Calu3 (cell line): ENCODE data around the gene STOX2. TPM values are rescaled to one million over a fixed set of nuclear protein-coding genes. Genes with fewer than 3 reads are reported as not detected.

Source experiments
- BruUV-seq: library from RNA; stranded (reverse); fragments of 400-500 nt; replicated peaks from 2 replicates; lab custom pipeline; 2021; lab: Mats Ljungman, UMichigan
- CTCF ChIA-PET: fragments of 300-600 bp; sonication (Branson Sonifier 250); formaldehyde crosslinking; loops from one replicate; lab custom pipeline; 2022; ENCODE audit warnings: antibody characterized with exemption; lab: Charles Lee
- DNase-seq: peaks from one replicate; pipeline ENCODE4 v3.0.0; 2022
- H3K27ac Mint-ChIP-seq: one replicate; pipeline ENCODE4 v1.8.0; 2022; ENCODE audit warnings: mixed read lengths; ENCODE audit not compliant: unreplicated experiment
- H3K27me3 Mint-ChIP-seq: one replicate; pipeline ENCODE4 v1.8.0; 2022; ENCODE audit warnings: mixed read lengths; ENCODE audit not compliant: unreplicated experiment
- H3K36me3 Mint-ChIP-seq: one replicate; pipeline ENCODE4 v1.8.0; 2022; ENCODE audit warnings: mild to moderate bottlenecking, moderate library complexity, mixed read lengths; ENCODE audit not compliant: insufficient read depth, unreplicated experiment
- H3K4me1 Mint-ChIP-seq: one replicate; pipeline ENCODE4 v1.8.0; 2022; ENCODE audit warnings: mild to moderate bottlenecking, low read depth, mixed read lengths; ENCODE audit not compliant: unreplicated experiment
- H3K4me3 Mint-ChIP-seq: one replicate; pipeline ENCODE4 v1.8.0; 2022; ENCODE audit warnings: mild to moderate bottlenecking, low read depth, moderate library complexity, mixed read lengths; ENCODE audit not compliant: unreplicated experiment
- H3K9me3 Mint-ChIP-seq: one replicate; pipeline ENCODE4 v1.8.0; 2022; ENCODE audit warnings: low read depth, mixed read lengths; ENCODE audit not compliant: unreplicated experiment
- intact Hi-C: fragments of 100-400 bp; cut with micrococcal nuclease; formaldehyde crosslinking; loops from one replicate; pipeline ENCODE4 v1.10.0; 2022; ENCODE audit not compliant: unreplicated experiment
- total RNA-seq: library from RNA; stranded (reverse); gene quantifications from 2 replicates; pipeline ENCODE4 v1.2.3, GENCODE V29; 2022
- TF ChIP-seq, protein P1 (sequence below): fragments of 200-600 bp; IDR thresholded peaks from one replicate; pipeline ENCODE4 v1.8.0; 2022; ENCODE audit warnings: antibody characterized with exemption; ENCODE audit not compliant: unreplicated experiment

The STOX2 gene
- total RNA-seq, 1 experiment from 2014 or later: 10.0 TPM

DNA sequence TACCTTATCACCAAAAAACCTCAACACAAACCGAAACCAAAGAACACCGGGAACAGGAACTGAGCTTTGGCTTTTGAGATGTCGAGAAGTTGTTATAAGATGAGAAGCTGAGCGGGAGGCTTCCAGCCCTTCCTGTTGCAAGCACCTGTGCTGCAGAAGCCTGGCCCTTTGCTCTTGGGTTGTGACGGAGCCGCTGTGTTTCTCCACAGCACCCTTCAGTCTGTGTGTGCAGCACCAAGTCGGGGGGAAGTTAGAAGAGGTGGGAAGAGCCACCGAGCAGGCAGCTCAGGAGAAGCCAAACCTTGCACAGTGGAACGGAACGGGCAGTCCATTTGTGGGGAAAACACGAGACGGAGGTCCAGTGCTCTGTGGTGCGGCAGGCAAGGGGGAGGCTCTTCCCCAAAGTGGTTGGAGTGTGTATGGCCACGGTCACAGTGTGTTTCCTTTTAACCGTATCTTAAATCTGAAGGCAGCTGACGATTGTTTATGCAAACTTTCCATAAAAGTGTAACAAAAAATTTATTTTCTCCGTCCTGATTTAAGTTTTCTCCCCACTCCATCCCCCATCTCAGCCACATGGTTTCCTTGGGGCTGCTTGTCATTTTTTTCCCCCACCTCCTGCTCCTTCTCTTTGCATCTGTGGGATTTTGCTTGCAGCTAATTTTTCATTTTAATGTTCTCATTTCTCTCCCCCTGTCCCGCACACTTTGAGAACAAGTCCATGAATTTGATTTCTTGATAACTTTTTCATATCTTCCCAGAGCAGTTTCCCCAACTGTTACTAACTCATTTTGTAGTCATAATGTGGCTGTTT is 123.7 kb downstream of the STOX2 start:
- CTCF ChIA-PET: no interaction called here
- H3K27me3 Mint-ChIP-seq: peaks cover 21% of the 10 kb centered on the region
- peak; percentile 6 for DNase-seq
- no peaks in the 10 kb centered on the region for H3K36me3 Mint-ChIP-seq
- intact Hi-C loops: no loop called here
- no peaks in the 10 kb centered on the region for H3K9me3 Mint-ChIP-seq
- no peak overlapping the region for H3K27ac Mint-ChIP-seq
- TF ChIP-seq, protein P1, sequence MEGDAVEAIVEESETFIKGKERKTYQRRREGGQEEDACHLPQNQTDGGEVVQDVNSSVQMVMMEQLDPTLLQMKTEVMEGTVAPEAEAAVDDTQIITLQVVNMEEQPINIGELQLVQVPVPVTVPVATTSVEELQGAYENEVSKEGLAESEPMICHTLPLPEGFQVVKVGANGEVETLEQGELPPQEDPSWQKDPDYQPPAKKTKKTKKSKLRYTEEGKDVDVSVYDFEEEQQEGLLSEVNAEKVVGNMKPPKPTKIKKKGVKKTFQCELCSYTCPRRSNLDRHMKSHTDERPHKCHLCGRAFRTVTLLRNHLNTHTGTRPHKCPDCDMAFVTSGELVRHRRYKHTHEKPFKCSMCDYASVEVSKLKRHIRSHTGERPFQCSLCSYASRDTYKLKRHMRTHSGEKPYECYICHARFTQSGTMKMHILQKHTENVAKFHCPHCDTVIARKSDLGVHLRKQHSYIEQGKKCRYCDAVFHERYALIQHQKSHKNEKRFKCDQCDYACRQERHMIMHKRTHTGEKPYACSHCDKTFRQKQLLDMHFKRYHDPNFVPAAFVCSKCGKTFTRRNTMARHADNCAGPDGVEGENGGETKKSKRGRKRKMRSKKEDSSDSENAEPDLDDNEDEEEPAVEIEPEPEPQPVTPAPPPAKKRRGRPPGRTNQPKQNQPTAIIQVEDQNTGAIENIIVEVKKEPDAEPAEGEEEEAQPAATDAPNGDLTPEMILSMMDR: no peak
- peaks cover 9% of the 10 kb centered on the region for H3K4me1 Mint-ChIP-seq
- H3K4me3 Mint-ChIP-seq: peak overlapping the region; percentile 65
- BruUV-seq: no TSS peak

DNA sequence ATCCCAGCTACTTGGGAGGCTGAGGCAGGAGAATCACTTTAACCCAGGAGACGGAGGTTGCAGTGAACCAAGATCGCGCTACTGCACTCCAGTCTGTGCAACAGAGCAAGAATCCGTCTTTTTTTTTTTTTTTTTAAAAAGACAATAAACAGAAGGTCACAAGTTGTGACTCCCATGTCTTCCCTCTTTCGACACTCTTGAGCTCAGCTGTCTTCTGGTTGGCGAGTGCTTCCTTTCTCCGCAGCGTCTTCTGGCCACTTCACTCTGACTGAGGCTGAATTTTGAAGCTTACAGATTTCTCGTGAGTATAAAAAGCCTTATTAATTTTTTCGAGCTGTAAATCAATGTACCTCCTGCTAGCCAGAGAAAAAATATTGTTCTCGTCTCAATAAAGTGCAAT is 124.9 kb downstream of the STOX2 start:
- H3K27ac Mint-ChIP-seq: no peak overlapping the region
- no peak for DNase-seq
- TF ChIP-seq, protein P1: no peak
- H3K4me3 Mint-ChIP-seq: no peak overlapping the region
- CTCF ChIA-PET: interaction anchor here (0.7 kb wide), 1 partner anchor 414 kb away, joined by 3 read pairs; no protein-coding TSS in a partner anchor
- peaks cover 4% of the 10 kb centered on the region for H3K4me1 Mint-ChIP-seq
- peaks cover 26% of the 10 kb centered on the region for H3K27me3 Mint-ChIP-seq
- H3K36me3 Mint-ChIP-seq: no peaks in the 10 kb centered on the region
- BruUV-seq: no TSS peak
- no peaks in the 10 kb centered on the region for H3K9me3 Mint-ChIP-seq
- intact Hi-C loops: no loop called here

- Mint-ChIP-seq H3K4me3 (no peak overlapping the region), H3K27ac (no peak overlapping the region), H3K4me1 (no peaks in the 10 kb centered on the region), H3K27me3 (peaks cover 26% of the 10 kb centered on the region), H3K36me3 (no peaks in the 10 kb centered on the region), H3K9me3 (no peaks in the 10 kb centered on the region)
- TF ChIP-seq, protein P1: no peak
- no peak for DNase-seq
- CTCF ChIA-PET: interaction anchor here (0.7 kb wide), 1 partner anchor 415 kb away, joined by 3 read pairs; no protein-coding TSS in a partner anchor
- intact Hi-C loops: no loop called here
- BruUV-seq: no TSS peak
Observed at GRCh38 chr4:184030764-184031163, 125.7 kb downstream of the STOX2 start.

GRCh38 chr4:184032091-184032490 is 127.0 kb downstream of the STOX2 start:
- H3K4me1 Mint-ChIP-seq: no peaks in the 10 kb centered on the region
- H3K27ac Mint-ChIP-seq: no peak overlapping the region
- no TSS peak for BruUV-seq
- CTCF ChIA-PET: no interaction called here
- no peaks in the 10 kb centered on the region for H3K36me3 Mint-ChIP-seq
- H3K9me3 Mint-ChIP-seq: no peaks in the 10 kb centered on the region
- H3K4me3 Mint-ChIP-seq: no peak overlapping the region
- no peak for DNase-seq
- H3K27me3 Mint-ChIP-seq: peaks cover 26% of the 10 kb centered on the region
- TF ChIP-seq, protein P1: no peak
- intact Hi-C loops: no loop called here
